K562 (cell line): ENCODE results near the gene PNISR. TPM values are rescaled to one million over a fixed set of nuclear protein-coding genes. Genes with fewer than 3 reads are reported as not detected.

ENCODE experiments used
- ATAC-seq: fragments of 200-7000 bp; cut with Tn5 transposase; 3 replicates; pipeline ENCODE4 v1.9.1; 2020; ENCODE audit warnings: moderate library complexity
- BruUV-seq: library from RNA; stranded (reverse); fragments of 400-500 nt; replicated peaks from 2 replicates; lab custom pipeline; 2021; lab: Mats Ljungman, UMichigan
- CTCF ChIA-PET: fragments of 300-600 bp; formaldehyde crosslinking; extraction: SDS; loops from one replicate; lab custom pipeline; 2021; ENCODE audit warnings: low intra/inter-chr PET ratio; lab: Yijun Ruan, JAX
- POLR2A ChIA-PET: fragments of 300-600, 350-650 bp; sonication (Branson Sonifier 250); formaldehyde crosslinking; extraction: SDS; loops from one replicate; lab custom pipeline; 2021; ENCODE audit warnings: antibody characterized with exemption, inconsistent platforms; lab: Yijun Ruan, JAX
- DNase-seq, 4 experiments: peaks; one replicate each; pipeline versions ENCODE4 v3.0.0 to v3.0.0-alpha.2; 2011 to 2018; ENCODE audit warnings: low spot score in 3 of 4, mixed read lengths in 3 of 4; ENCODE audit errors: extremely low read depth in 1 of 4
- FAIRE-seq: peaks from 2 replicates; lab custom pipeline; 2011; peaks lifted over from hg19 to GRCh38; lab: Jason Lieb, UNC
- H2AFZ ChIP-seq: 2 replicates; pipeline ENCODE4 v1.6.0; 2011; ENCODE audit warnings: low read depth, low read length, control low read depth, inconsistent platforms
- H3K27ac ChIP-seq: fragments of 200-600 bp; 3 replicates; pipeline ENCODE4 v1.8.0; 2011; ENCODE audit warnings: low read depth, mild to moderate bottlenecking, control low read depth, inconsistent platforms, low read length, moderate library complexity, mixed read lengths; ENCODE audit errors: extremely low read depth
- H3K27me3 ChIP-seq, 2 experiments: fragments of 300-600 bp in 1 of 2; 2 replicates in 1 of 2; 3 replicates in 1 of 2; pipeline versions ENCODE4 v1.6.0 to v1.8.0; 2011; ENCODE audit warnings: inconsistent platforms in 2 of 2, low read length in 2 of 2, mild to moderate bottlenecking in 1 of 2, mixed read lengths in 1 of 2, moderate library complexity in 1 of 2; ENCODE audit not compliant: control insufficient read depth in 2 of 2, insufficient read depth in 2 of 2
- H3K36me3 ChIP-seq: fragments of 300-600 bp; 3 replicates; pipeline ENCODE4 v1.8.0; 2011; ENCODE audit warnings: mild to moderate bottlenecking, low read length, inconsistent platforms; ENCODE audit not compliant: control insufficient read depth, insufficient read depth
- H3K4me1 ChIP-seq, 2 experiments: fragments of 200-600 bp in 1 of 2; replicated peaks in 1 of 2; 2 replicates in 1 of 2; 3 replicates in 1 of 2; pipeline versions ENCODE4 v1.5.1 to v1.8.0; 2011; ENCODE audit warnings: inconsistent platforms in 2 of 2, low read length in 2 of 2, mild to moderate bottlenecking in 1 of 2, mixed read lengths in 1 of 2, moderate library complexity in 1 of 2; ENCODE audit not compliant: control insufficient read depth in 2 of 2, insufficient read depth in 2 of 2
- H3K4me2 ChIP-seq: 2 replicates; pipeline ENCODE4 v1.6.1; 2011; ENCODE audit warnings: low read length, control low read depth, inconsistent platforms, mixed read lengths; ENCODE audit not compliant: insufficient read depth
- H3K4me3 ChIP-seq: fragments of 200-600 bp; sonication (generic), shearing (Covaris generic); 2 replicates; pipeline ENCODE4 v1.5.1; 2016; ENCODE audit warnings: control low read depth, inconsistent platforms
- H3K79me2 ChIP-seq: fragments of 200-600 bp; 3 replicates; pipeline ENCODE4 v1.8.0; 2011; ENCODE audit warnings: low read length, inconsistent platforms; ENCODE audit not compliant: control insufficient read depth, insufficient read depth
- H3K9ac ChIP-seq, 2 experiments: 2 replicates each; pipeline versions ENCODE4 v1.6.0 to v1.6.1; 2011; ENCODE audit warnings: low read depth in 2 of 2, low read length in 2 of 2, control low read depth in 1 of 2, inconsistent platforms in 1 of 2, mild to moderate bottlenecking in 1 of 2, mixed read lengths in 1 of 2; ENCODE audit not compliant: insufficient read depth in 1 of 2
- H3K9me1 ChIP-seq: one replicate; pipeline ENCODE4 v1.6.0; 2011; ENCODE audit warnings: inconsistent platforms, mild to moderate bottlenecking, low read length, moderate library complexity; ENCODE audit not compliant: control insufficient read depth, insufficient read depth
- H3K9me3 ChIP-seq: replicated peaks from 2 replicates; pipeline ENCODE4 v1.5.1; 2011; ENCODE audit warnings: low read depth, low read length, inconsistent platforms; ENCODE audit not compliant: control insufficient read depth, insufficient read depth
- H4K20me1 ChIP-seq: replicated peaks from 2 replicates; pipeline ENCODE4 v1.6.1; 2011; ENCODE audit warnings: low read length, inconsistent platforms, mixed read lengths; ENCODE audit not compliant: control insufficient read depth, insufficient read depth
- BRD9 ChIP-seq: fragments of 450-650 bp; IDR thresholded peaks from 2 replicates; pipeline ENCODE4 v1.6.1; 2018; ENCODE audit warnings: low read depth; ENCODE audit not compliant: partially characterized antibody
- GABPA ChIP-seq: fragments of 200-800 bp; sonication (Bioruptor generic); conservative IDR thresholded peaks from 2 replicates; pipeline ENCODE4 v1.6.1; 2016; ENCODE audit warnings: low read depth, missing genetic modification characterization, missing compliant biosample characterization
- KDM4B ChIP-seq, 2 experiments: fragments of 450-650 bp in 1 of 2; sonication (generic) in 1 of 2; IDR thresholded peaks; 2 replicates each; pipeline ENCODE4 v1.6.1; 2016 to 2017; ENCODE audit warnings: borderline replicate concordance in 2 of 2, antibody characterized with exemption in 1 of 2, low read depth in 1 of 2, mild to moderate bottlenecking in 1 of 2
- SMARCC2 ChIP-seq: fragments of 450-650 bp; IDR thresholded peaks from 2 replicates; pipeline ENCODE4 v1.6.1; 2017; ENCODE audit warnings: antibody characterized with exemption, moderate library complexity, mild to moderate bottlenecking, low read depth
- TCF7 ChIP-seq: sonication (generic); IDR thresholded peaks from 2 replicates; pipeline ENCODE4 v1.6.1; 2016; ENCODE audit warnings: antibody characterized with exemption, borderline replicate concordance
- ZNF165 ChIP-seq: fragments of 250-450 bp; sonication (Bioruptor Pico); IDR thresholded peaks from 2 replicates; pipeline ENCODE4 v1.4.0; 2020; ENCODE audit warnings: borderline replicate concordance
- ZNF263 ChIP-seq: sonication (generic); formaldehyde crosslinking; IDR thresholded peaks from 2 replicates; pipeline ENCODE4 v1.8.0; 2022; ENCODE audit warnings: mild to moderate bottlenecking, missing genetic modification reagents, borderline replicate concordance
- ZNF668 ChIP-seq: fragments of 250-450 bp; sonication (Bioruptor Pico); IDR thresholded peaks from 2 replicates; pipeline ENCODE4 v1.8.0; 2022; ENCODE audit warnings: mild to moderate bottlenecking, inconsistent platforms
- ZNF699 ChIP-seq: fragments of 250-450 bp; sonication (Bioruptor Pico); IDR thresholded peaks from 2 replicates; pipeline ENCODE4 v1.8.0; 2021; ENCODE audit warnings: mild to moderate bottlenecking, moderate library complexity; ENCODE audit not compliant: insufficient replicate concordance
- WGBS: fragments of 100-300 bp; shearing (Covaris generic); methylation state at CpG from one replicate; pipeline ENCODE4 v1.1.6; 2016; ENCODE audit warnings: low coverage, mixed read lengths; ENCODE audit not compliant: insufficient coverage; ENCODE audit errors: missing lambda C conversion rate; 5-methylcytosine and 5-hydroxymethylcytosine counted together
- in situ Hi-C: fragments of 300-500 bp; cut with MboI; formaldehyde crosslinking; loops from 4 replicates; pipeline ENCODE4 v1.15.0; 2018; ENCODE audit warnings: inconsistent platforms, mixed read lengths
- intact Hi-C: fragments of 100-400 bp; cut with micrococcal nuclease; formaldehyde crosslinking; loops from 2 replicates; pipeline ENCODE4 v1.14.2; 2022
- polyA plus RNA-seq, 8 experiments: library from polyadenylated mRNA; depleted of rRNA in 4 of 8; stranded (reverse) in 5 of 8; unstranded in 3 of 8; fragments of >200 nt; fragmentation: Nextera tagmentation in 2 of 8; fragmentation: Illumina TruSeq in 1 of 8; extraction: Ambion mirVana in 2 of 8; extraction: Trizol in 1 of 8; gene quantifications; 2 replicates each; pipeline versions ENCODE4 v1.2.1 to v1.2.3, GENCODE V29; 2011 to 2014; ENCODE audit warnings: inconsistent platforms in 1 of 8, missing spikeins in 1 of 8
- total RNA-seq, 7 experiments: library from RNA; depleted of rRNA in 6 of 7; stranded (reverse); fragments of >200 nt in 6 of 7; fragmentation: Illumina TruSeq in 2 of 7; extraction: Trizol in 2 of 7; gene quantifications; 2 replicates each; pipeline versions ENCODE4 v1.2.1 to v1.2.3, GENCODE V29; 2011 to 2021; ENCODE audit warnings: low replicate concordance in 1 of 7
- TF ChIP-seq, protein P1 (sequence below), 3 experiments: fragments of 200-800 bp in 1 of 3; fragments of 250-450 bp in 1 of 3; fragments of 450-650 bp in 1 of 3; sonication (Bioruptor Pico) in 1 of 3; sonication (Bioruptor generic) in 1 of 3; formaldehyde crosslinking in 1 of 3; IDR thresholded peaks; 2 replicates each; pipeline versions ENCODE4 v1.6.1 to v1.8.0; 2016 to 2022; ENCODE audit warnings: mild to moderate bottlenecking in 2 of 3, missing genetic modification characterization in 2 of 3, missing compliant biosample characterization in 1 of 3, moderate library complexity in 1 of 3
- TF ChIP-seq, protein P2 (sequence below): IDR thresholded peaks from 2 replicates; pipeline ENCODE4 v1.6.1; 2011; ENCODE audit warnings: borderline replicate concordance, low read depth, mild to moderate bottlenecking, moderate library complexity, low read length; ENCODE audit not compliant: insufficient read depth, poor library complexity, severe bottlenecking

The PNISR gene
- total and polyA plus RNA-seq, 9 of the 15 experiments (the other 6 are each of a cell fraction or from before 2014, with no cell fraction given), result 97.4 to 206 (median 131) TPM

GRCh38 chr6:99393698-99394531 is 31.2 kb downstream of the PNISR start, which contains the start of gene COQ3:
Gene COQ3, minus strand, starts transcription at chr6:99394195. Its CDS starts 16 bp downstream, at chr6:99394179.
- intact Hi-C loops, result loop anchor here (1.0 to 5.0 kb wide), 2 partner anchors 31 to 62 kb away; partner anchors contain the start of gene PNISR
- no peaks in the 10 kb centered on the region for H3K9me3 ChIP-seq
- no peaks in the 10 kb centered on the region for H3K9me1 ChIP-seq
- H3K4me1 ChIP-seq, result peaks cover 3 to 4% of the 10 kb centered on the region in 2 experiments; a peak in 3 of 5 replicates
- DNase-seq (peak; percentile 84 to 92 (median 90)), ATAC-seq (peak; percentile 91), FAIRE-seq (peak; percentile 29)
- peak within 1 kb of the TSS; percentile 94 for H3K27ac ChIP-seq
- in situ Hi-C loops, result no loop called here
- H3K4me2 ChIP-seq, result peak within 1 kb of the TSS; percentile 77
- ChIA-PET POLR2A (interaction anchor here (0.7 to 2.4 kb wide), 13 partner anchors 9 to 583 kb away, joined by 3 to 14 read pairs (median 5); partner anchors contain the start of gene PNISR), CTCF (no interaction called here)
- H3K9ac ChIP-seq, result peak within 1 kb of the TSS; percentile 92 to 95
- 7% methylated on average over 54 of the region's 56 CpGs for WGBS
- no peaks in the 10 kb centered on the region for H3K27me3 ChIP-seq
- BruUV-seq, result TSS peak; percentile 80
- no peaks in the 10 kb centered on the region for H4K20me1 ChIP-seq
- H3K79me2 ChIP-seq, result peaks cover 12% of the 10 kb centered on the region; the same call in 2 of the 3 replicates
- peaks cover 18% of the 10 kb centered on the region; the same call in 2 of the 3 replicates for H3K36me3 ChIP-seq
- peak within 1 kb of the TSS; percentile 98 for H2AFZ ChIP-seq
- H3K4me3 ChIP-seq, result peak within 1 kb of the TSS; percentile 75
- TF ChIP-seq TCF7 (0 out of 2 replicates have a peak, but pooled peaks have one; percentile 59), BRD9 (peak; percentile 32), ZNF165 (CRISPR knock-in tag) (0 out of 2 replicates have a peak, but pooled peaks have one; percentile 47), ZNF263 (no peak), ZNF699 (CRISPR knock-in tag) (no peak), GABPA (peak; percentile 95), SMARCC2 (no peak), ZNF668 (CRISPR knock-in tag) (no peak), KDM4B (IDR thresholded peaks at IDR 0.05; ENCODE audit: borderline replicate concordance in 2 of 2, low read depth in 1 of 2) (peak in 1 of 2 experiments; percentile 83; a peak in 1 of 4 replicates)
- TF ChIP-seq, protein P1, sequence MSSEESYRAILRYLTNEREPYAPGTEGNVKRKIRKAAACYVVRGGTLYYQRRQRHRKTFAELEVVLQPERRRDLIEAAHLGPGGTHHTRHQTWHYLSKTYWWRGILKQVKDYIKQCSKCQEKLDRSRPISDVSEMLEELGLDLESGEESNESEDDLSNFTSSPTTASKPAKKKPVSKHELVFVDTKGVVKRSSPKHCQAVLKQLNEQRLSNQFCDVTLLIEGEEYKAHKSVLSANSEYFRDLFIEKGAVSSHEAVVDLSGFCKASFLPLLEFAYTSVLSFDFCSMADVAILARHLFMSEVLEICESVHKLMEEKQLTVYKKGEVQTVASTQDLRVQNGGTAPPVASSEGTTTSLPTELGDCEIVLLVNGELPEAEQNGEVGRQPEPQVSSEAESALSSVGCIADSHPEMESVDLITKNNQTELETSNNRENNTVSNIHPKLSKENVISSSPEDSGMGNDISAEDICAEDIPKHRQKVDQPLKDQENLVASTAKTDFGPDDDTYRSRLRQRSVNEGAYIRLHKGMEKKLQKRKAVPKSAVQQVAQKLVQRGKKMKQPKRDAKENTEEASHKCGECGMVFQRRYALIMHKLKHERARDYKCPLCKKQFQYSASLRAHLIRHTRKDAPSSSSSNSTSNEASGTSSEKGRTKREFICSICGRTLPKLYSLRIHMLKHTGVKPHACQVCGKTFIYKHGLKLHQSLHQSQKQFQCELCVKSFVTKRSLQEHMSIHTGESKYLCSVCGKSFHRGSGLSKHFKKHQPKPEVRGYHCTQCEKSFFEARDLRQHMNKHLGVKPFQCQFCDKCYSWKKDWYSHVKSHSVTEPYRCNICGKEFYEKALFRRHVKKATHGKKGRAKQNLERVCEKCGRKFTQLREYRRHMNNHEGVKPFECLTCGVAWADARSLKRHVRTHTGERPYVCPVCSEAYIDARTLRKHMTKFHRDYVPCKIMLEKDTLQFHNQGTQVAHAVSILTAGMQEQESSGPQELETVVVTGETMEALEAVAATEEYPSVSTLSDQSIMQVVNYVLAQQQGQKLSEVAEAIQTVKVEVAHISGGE (CRISPR knock-in tag; IDR thresholded peaks at IDR 0.05), result peak; percentile 90 to 99 (median 97)
- TF ChIP-seq, protein P2, sequence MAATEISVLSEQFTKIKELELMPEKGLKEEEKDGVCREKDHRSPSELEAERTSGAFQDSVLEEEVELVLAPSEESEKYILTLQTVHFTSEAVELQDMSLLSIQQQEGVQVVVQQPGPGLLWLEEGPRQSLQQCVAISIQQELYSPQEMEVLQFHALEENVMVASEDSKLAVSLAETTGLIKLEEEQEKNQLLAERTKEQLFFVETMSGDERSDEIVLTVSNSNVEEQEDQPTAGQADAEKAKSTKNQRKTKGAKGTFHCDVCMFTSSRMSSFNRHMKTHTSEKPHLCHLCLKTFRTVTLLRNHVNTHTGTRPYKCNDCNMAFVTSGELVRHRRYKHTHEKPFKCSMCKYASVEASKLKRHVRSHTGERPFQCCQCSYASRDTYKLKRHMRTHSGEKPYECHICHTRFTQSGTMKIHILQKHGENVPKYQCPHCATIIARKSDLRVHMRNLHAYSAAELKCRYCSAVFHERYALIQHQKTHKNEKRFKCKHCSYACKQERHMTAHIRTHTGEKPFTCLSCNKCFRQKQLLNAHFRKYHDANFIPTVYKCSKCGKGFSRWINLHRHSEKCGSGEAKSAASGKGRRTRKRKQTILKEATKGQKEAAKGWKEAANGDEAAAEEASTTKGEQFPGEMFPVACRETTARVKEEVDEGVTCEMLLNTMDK, result no peak
